ENCODE measurements around the gene PRKAR1B. TPM values are rescaled to one million over a fixed set of nuclear protein-coding genes. Genes with fewer than 3 reads are reported as not detected.

PRKAR1B gene
- total RNA-seq, 1 donor from 2014 or later = 21.7 TPM

DNA sequence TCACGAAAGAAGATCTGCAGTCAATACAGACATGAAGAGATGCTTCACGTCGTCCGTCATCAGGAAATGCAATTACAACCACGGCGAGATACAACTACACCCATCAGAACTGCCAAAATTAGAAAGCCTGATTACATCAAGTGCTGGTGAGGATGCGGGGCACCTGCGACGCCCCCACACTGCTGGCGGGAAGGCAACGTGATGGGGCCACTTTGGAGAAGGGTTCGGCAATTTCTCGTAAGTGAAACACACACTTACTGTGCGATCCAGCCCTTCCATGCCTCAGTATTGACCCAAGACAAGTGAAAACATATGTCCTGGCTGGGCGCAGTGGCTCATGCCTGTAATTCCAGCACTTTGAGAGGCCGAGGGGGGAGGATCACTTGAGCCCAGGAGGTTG, 181.6 kb downstream of the PRKAR1B start:
- TF ChIP-seq, protein P1, sequence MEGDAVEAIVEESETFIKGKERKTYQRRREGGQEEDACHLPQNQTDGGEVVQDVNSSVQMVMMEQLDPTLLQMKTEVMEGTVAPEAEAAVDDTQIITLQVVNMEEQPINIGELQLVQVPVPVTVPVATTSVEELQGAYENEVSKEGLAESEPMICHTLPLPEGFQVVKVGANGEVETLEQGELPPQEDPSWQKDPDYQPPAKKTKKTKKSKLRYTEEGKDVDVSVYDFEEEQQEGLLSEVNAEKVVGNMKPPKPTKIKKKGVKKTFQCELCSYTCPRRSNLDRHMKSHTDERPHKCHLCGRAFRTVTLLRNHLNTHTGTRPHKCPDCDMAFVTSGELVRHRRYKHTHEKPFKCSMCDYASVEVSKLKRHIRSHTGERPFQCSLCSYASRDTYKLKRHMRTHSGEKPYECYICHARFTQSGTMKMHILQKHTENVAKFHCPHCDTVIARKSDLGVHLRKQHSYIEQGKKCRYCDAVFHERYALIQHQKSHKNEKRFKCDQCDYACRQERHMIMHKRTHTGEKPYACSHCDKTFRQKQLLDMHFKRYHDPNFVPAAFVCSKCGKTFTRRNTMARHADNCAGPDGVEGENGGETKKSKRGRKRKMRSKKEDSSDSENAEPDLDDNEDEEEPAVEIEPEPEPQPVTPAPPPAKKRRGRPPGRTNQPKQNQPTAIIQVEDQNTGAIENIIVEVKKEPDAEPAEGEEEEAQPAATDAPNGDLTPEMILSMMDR (IDR thresholded peaks at IDR 0.05; ENCODE audit: unreplicated experiment) = no peak

DNA sequence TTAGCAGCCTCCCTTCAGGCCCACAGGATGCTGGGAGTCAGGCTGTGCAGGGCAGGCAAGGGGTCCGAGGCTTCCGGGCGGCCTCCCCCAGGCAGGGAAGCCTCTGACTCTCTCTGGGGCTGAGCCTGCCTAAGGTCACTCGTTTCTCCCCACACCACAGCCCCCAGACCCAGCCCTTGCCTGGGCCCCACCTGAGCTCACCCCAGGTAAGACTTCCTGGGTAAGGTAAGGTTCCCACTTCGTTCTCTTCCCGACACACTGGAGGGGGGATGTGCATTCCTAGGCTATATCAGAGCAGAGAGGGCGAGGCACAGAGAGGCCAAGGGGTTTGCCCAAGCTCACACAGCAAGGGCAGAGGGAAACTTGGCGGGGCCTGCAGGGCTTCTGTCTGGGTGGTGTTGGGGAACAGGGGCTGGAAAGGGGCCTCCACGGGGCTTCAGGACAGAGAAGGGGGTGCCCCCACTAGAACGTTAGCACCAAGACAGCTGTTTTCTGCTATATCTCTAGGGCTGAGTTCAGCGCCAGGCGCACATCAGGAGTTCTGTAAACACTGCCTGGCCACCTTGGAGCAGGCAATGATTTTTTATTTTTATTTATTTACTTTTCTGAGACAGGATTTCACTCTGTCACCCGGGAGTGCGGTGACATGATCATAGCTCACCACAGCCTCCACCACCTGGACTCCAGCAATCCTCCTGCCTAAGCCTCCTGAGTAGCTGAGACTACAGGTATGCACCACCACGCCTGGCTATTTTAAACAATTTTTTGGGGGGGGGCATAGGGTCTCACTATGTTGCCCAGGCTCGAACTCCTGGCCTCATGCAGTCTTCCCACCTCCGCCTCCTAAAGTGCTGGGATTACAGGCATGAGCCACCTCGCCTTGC, 182.5 kb downstream of the PRKAR1B start:
- no peak overlapping the region for H3K4me3 Mint-ChIP-seq (ENCODE audit: unreplicated experiment)
- peaks cover 10% of the 10 kb centered on the region for H3K27me3 Mint-ChIP-seq (ENCODE audit: unreplicated experiment)
- no peak overlapping the region for H3K27ac Mint-ChIP-seq (ENCODE audit: unreplicated experiment)
- TF ChIP-seq, protein P1 (IDR thresholded peaks at IDR 0.05; ENCODE audit: unreplicated experiment) = no peak
- no peaks in the 10 kb centered on the region for H3K4me1 Mint-ChIP-seq (ENCODE audit: unreplicated experiment)
- no peaks in the 10 kb centered on the region for H3K9me3 Mint-ChIP-seq (ENCODE audit: unreplicated experiment)
- no peak for DNase-seq (ENCODE audit: low spot score)
- H3K36me3 Mint-ChIP-seq (ENCODE audit: low read depth, unreplicated experiment) = no peaks in the 10 kb centered on the region

More for the DNA sequence above, 181.6 kb downstream of the PRKAR1B start:
- Mint-ChIP-seq H3K27ac (ENCODE audit: unreplicated experiment) (no peak overlapping the region), H3K4me3 (ENCODE audit: unreplicated experiment) (no peak overlapping the region), H3K9me3 (ENCODE audit: unreplicated experiment) (no peaks in the 10 kb centered on the region), H3K4me1 (ENCODE audit: unreplicated experiment) (no peaks in the 10 kb centered on the region), H3K27me3 (ENCODE audit: unreplicated experiment) (peaks cover 10% of the 10 kb centered on the region), H3K36me3 (ENCODE audit: low read depth, unreplicated experiment) (no peaks in the 10 kb centered on the region)
- DNase-seq (ENCODE audit: low spot score) = no peak

DNA sequence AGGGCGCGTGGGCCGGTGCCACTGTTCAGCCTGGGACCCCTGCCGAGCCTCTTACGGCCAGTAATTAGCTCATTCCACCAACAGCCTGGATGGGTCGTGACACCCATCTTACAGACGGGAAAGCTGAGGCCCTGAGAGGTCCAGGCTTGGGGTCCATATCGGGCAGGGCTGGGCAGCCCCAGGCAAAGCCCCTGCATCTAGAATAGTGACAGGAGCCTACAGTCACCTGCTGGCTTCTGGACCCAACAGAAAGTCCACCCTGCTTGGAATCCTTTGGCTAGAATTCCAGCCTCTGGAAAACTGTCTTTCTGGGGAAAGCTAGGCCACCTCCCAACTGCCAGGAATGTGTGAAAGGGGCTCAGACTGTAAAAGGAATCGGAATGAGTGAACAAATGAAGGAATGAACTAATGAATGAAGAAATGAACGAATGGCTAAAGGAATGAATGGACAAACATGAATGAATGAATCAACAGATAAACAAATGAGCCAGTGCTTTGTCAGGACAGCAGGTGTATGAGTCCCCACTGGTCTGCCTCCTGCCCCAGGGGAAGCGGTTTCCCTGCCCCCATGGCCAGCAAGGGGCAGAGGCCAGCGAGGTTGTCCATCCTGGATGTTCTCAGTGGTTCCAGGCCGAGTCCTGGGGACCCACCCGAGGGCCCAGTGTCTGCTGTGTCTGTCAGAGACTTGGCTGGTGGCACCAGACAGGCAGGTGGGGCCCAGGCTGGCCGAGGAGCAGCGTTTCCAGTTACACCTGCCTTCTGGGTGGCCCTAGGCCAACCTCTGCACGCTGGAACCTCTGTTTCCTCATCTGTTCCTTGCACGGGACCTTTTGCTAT, 183.4 kb downstream of the PRKAR1B start:
- no peak for DNase-seq (ENCODE audit: low spot score)
- Mint-ChIP-seq H3K4me1 (ENCODE audit: unreplicated experiment) (no peaks in the 10 kb centered on the region), H3K4me3 (ENCODE audit: unreplicated experiment) (no peak overlapping the region), H3K27ac (ENCODE audit: unreplicated experiment) (no peak overlapping the region), H3K27me3 (ENCODE audit: unreplicated experiment) (peaks cover 10% of the 10 kb centered on the region), H3K36me3 (ENCODE audit: low read depth, unreplicated experiment) (no peaks in the 10 kb centered on the region), H3K9me3 (ENCODE audit: unreplicated experiment) (no peaks in the 10 kb centered on the region)
- TF ChIP-seq, protein P1 (IDR thresholded peaks at IDR 0.05; ENCODE audit: unreplicated experiment) = no peak

DNA sequence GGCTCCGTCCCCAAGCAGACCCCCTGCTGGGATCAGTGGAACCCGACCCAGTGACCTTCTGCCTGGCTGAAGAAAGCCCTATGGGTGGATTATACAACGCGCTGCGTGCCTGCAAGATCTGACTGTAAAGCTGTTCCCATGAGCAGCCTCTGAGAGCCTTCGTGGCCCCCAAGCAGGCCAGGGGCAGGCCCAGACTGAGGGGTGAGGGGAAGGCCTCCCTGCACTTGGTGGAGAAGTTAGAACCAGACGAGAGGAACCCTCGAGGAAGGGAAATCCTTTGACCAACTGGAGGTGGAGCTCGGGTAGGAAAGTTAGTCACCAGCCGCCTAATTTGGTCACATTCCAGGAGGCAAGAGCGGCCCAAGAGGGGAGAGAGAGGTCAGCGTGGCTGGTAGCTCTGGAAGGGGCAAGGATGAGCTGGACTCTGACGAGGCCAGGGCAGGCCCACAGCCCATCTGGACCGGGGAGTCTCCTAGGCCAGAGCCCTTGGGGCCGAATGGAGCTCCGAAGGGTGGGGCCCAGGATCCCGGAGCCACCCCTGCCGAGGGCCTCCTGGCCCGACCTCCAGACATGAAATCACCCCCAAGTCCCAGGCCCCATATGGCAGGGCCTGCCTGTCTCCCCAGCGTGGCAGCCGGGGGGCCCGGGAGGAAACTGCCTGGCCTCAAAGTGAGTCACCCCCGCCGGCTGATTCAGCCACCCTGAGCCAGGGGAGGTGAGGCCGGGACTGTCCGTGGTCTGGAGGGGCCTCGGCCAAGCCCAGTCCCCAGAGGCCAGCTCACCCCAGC, 184.2 kb downstream of the PRKAR1B start:
- Mint-ChIP-seq H3K4me1 (ENCODE audit: unreplicated experiment) (no peaks in the 10 kb centered on the region), H3K9me3 (ENCODE audit: unreplicated experiment) (no peaks in the 10 kb centered on the region), H3K27ac (ENCODE audit: unreplicated experiment) (no peak overlapping the region), H3K36me3 (ENCODE audit: low read depth, unreplicated experiment) (no peaks in the 10 kb centered on the region), H3K27me3 (ENCODE audit: unreplicated experiment) (peaks cover 7% of the 10 kb centered on the region), H3K4me3 (ENCODE audit: unreplicated experiment) (no peak overlapping the region)
- TF ChIP-seq, protein P1 (IDR thresholded peaks at IDR 0.05; ENCODE audit: unreplicated experiment) = no peak
- no peak for DNase-seq (ENCODE audit: low spot score)

Data from endothelial cell (in vitro differentiated cells).